Fibroblast of skin of left biceps (primary cell): ENCODE results near the gene CCSER2.
"Not testable (repeated sequence)": the region's sequence is repeated elsewhere in the genome, so short reads cannot be mapped to it uniquely, and the experiment has no call there.

Experiments
- DNase-seq, 2 experiments: peaks; one replicate each; pipeline ENCODE4 v3.0.0-alpha.2; 2013; ENCODE audit warnings: low read depth in 2 of 2

The CCSER2 gene, protein sequence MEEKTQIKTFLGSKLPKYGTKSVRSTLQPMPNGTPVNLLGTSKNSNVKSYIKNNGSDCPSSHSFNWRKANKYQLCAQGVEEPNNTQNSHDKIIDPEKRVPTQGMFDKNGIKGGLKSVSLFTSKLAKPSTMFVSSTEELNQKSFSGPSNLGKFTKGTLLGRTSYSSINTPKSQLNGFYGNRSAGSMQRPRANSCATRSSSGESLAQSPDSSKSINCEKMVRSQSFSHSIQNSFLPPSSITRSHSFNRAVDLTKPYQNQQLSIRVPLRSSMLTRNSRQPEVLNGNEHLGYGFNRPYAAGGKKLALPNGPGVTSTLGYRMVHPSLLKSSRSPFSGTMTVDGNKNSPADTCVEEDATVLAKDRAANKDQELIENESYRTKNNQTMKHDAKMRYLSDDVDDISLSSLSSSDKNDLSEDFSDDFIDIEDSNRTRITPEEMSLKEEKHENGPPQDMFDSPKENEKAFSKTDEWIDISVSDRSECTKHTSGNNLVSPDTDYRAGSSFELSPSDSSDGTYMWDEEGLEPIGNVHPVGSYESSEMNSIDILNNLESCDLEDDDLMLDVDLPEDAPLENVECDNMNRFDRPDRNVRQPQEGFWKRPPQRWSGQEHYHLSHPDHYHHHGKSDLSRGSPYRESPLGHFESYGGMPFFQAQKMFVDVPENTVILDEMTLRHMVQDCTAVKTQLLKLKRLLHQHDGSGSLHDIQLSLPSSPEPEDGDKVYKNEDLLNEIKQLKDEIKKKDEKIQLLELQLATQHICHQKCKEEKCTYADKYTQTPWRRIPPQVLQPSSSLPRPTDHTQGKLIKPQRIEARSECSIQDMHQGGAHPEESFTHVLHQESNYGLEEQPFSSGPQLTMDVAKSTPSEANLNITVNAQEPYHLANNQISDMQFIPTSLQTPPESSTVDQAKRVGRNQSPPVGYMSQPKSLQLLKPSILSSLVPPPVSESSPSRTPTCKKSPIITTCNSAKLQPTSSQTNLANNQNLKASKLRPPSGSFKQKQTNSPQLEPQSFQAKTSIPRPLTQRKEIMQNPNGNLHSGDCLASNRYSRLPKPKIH

GRCh38 chr10:84328418-84329195, at the start of gene CCSER2:
Gene CCSER2 (plus strand): TSS chr10:84328589. CDS start chr10:84371053, 42,464 bp downstream.
- DNase-seq: peak; percentile 59 to 71

DNA sequence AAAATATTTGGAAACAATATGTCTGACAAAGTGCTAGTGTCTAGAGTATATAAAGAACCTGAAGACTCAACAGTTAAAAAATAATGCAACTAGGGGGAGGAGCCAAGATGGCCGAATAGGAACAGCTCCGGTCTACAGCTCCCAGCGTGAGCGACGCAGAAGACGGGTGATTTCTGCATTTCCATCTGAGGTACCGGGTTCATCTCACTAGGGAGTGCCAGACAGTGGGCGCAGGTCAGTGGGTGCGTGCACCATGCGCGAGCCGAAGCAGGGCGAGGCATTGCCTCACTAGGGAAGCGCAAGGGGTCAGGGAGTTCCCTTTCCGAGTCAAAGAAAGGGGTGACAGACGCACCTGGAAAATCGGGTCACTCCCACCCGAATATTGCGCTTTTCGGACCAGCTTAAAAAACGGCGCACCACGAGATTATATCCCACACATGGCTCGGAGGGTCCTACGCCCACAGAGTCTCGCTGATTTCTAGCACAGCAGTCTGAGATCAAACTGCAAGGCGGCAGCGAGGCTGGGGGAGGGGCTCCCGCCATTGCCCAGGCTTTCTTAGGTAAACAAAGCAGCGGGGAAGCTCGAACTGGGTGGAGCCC, 48.4 kb upstream of the CCSER2 start:
- not testable (repeated sequence) for DNase-seq

GRCh38 chr10:84286695-84287094, 41.7 kb upstream of the CCSER2 start:
- no peak for DNase-seq

GRCh38 chr10:84288151-84288550, 40.2 kb upstream of the CCSER2 start:
- DNase-seq: no peak

GRCh38 chr10:84289521-84290200, 38.7 kb upstream of the CCSER2 start:
- DNase-seq: no peak

DNA sequence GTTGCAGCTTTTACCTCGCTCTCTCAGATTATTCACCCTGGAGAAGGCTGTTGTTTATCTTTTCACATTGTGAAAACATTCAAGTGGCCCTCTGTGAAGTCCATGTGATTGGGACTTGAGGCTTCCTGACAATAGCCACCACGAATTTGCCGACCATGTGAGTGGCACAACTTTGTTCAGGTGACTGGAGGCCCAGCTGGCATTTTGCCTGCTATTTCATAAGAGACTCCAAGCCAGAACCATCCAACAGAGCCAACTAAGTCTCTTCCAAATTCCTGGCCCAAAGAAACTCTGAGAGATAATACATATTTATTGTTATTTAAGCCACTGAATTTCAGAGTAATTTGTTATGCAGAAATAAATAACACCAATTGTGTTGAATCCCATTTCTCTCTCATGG, 38.2 kb upstream of the CCSER2 start:
- DNase-seq: no peak

DNA sequence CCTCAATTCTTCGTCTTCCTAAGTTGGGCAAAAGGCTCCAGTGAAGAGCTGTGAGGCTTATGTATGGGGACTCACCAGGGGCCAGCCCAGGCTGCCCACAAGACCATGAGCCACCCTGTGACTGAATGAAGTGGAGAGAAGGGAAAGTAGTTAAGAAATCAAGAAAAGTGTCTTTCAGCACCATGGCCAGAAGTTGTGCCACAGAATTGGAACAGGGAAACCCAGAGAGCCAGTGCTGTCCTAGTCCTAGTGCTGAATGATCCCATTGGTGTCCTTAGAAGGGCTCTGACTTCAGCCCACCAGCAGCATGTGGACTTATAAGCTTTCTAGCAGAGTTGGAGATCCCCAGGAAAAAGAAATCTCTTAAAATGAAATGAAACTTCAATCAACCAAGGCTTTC, 37.0 kb upstream of the CCSER2 start:
- DNase-seq: no peak

- no peak for DNase-seq
Measured at GRCh38 chr10:84292502-84292901, 35.9 kb upstream of the CCSER2 start.

DNA sequence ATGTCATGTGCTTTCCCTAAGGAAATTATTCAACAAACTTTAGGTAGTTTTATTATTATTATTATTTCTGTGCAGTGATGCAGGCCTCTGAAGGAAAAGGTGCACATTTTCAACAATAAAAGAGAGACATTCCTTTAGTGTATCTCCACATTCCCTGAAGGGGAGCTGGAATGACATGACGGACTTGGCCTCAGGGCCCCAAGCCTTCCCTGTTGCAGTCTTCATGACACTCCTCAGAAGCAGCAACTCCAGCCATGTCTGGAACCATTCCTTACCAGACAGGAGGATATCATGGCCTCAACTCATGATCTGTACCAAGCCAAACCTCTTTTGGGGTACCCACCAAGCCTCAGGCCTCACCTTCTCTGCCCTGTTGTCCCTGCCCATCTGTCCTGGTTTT, 35.2 kb upstream of the CCSER2 start:
- no peak for DNase-seq

DNA sequence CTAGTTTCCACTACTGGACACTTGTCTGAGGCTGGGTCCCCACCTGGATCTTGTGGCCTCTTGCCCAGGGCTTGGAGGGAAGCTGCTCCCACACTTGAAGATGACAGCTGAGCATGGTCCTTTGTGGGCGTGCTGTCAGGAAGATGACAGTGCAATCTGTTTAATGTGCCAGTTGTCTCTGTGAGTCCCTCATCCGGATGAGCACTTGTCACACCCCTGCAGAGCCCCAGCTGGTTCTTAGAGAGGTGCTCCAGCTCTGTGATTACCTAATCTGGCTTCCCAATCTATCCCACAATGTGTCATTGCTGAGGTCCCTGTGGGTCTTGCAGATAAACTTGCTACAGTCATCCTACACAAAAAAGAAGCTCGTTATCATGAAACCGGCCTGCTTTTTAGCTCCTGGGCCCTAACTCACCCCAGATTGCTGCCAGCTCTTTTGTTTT, 34.8 kb upstream of the CCSER2 start:
- no peak for DNase-seq

- no peak for DNase-seq
Measured at GRCh38 chr10:84294766-84295447, 33.5 kb upstream of the CCSER2 start.

GRCh38 chr10:84296091-84296981, 32.1 kb upstream of the CCSER2 start:
- no peak for DNase-seq

- no peak for DNase-seq
Measured at GRCh38 chr10:84298057-84298456, 30.3 kb upstream of the CCSER2 start.

DNA sequence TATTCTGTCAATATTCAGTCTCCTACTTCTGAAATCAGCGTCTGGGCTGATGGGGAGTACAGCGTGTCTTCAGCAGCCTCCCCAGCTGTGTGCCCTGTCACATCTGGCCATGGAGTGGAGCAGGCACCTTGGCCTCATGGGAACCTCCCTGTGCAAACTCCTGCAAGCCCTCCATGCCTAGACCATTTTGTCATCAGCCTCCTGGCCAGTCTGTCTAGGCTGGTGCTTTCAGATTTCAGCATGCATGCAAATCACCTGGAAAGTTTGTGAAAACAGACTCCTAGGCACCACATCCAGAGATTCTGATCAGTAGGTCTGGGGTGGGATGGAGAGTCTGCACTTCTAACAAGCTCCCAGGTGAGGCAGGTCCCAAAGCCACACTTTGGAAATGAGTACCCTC, 26.2 kb upstream of the CCSER2 start:
- no peak for DNase-seq

GRCh38 chr10:84306751-84307384, 21.5 kb upstream of the CCSER2 start:
- no peak for DNase-seq

DNA sequence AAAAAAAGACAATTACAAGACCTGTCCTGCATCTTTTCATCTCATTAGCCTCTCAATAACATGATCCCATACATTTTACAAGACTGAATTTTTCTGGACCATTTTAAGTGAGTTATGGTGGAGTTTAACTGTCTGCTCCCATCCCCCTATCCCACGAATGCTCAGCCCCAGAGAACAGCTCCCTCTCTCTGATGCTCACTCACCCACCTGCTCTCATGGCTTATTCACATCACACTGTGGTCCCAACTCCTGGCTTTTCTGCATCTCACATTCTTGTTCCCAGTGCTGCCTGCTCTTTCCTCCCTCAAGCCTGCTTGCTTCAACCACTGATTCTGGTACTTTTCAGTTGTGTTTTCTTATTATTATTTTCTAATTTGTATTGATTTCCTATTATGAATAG, 20.4 kb upstream of the CCSER2 start:
- no peak for DNase-seq

- DNase-seq: no peak
Measured at GRCh38 chr10:84308481-84309304, 19.7 kb upstream of the CCSER2 start.

GRCh38 chr10:84310470-84310869, 17.9 kb upstream of the CCSER2 start:
- DNase-seq: no peak
